ENCODE results near the gene PCDH7. TPM values are rescaled to one million over a fixed set of nuclear protein-coding genes. Genes with fewer than 3 reads are reported as not detected.

PCDH7 gene
- total RNA-seq, 6 experiments from 2014 or later, result 0.02 to 1.1 (median 0.23) TPM; not detected in 1

DNA sequence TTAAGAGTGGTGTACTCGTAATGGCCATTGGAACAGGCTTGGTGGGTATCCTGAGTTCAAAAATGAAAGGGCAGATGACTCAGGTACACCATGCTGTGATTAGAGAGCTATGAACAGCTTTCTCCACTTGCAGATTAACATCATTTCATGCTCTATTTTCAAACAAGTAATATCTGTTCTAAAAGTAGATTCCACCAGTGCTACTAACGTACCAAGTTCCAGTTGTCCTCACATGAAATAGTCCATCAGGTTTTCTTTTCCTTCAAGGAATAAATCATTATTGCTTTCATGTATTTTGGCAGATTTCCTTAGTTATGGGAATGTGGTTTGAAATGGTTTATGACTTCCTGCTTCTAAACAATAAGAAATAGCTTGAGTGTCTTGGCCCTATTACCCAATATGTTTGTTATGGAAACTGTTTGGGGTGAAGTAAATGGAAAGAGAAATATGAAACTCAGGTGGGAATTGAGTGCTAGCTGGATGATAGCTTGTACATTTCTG lies 49.9 kb downstream of the PCDH7 start:
- Mint-ChIP-seq H3K27me3 (ENCODE audit: insufficient read depth) (no peaks in the 10 kb centered on the region; the same call in 1 of the 2 replicates), H3K36me3 (ENCODE audit: low read depth) (no peaks in the 10 kb centered on the region), H3K4me1 (ENCODE audit: low read depth) (no peaks in the 10 kb centered on the region), H3K9me3 (no peaks in the 10 kb centered on the region; the same call in 1 of the 2 replicates), H3K27ac (no peak overlapping the region), H3K4me3 (no peak overlapping the region)
- DNase-seq, result no peak
- TF ChIP-seq, protein P1, sequence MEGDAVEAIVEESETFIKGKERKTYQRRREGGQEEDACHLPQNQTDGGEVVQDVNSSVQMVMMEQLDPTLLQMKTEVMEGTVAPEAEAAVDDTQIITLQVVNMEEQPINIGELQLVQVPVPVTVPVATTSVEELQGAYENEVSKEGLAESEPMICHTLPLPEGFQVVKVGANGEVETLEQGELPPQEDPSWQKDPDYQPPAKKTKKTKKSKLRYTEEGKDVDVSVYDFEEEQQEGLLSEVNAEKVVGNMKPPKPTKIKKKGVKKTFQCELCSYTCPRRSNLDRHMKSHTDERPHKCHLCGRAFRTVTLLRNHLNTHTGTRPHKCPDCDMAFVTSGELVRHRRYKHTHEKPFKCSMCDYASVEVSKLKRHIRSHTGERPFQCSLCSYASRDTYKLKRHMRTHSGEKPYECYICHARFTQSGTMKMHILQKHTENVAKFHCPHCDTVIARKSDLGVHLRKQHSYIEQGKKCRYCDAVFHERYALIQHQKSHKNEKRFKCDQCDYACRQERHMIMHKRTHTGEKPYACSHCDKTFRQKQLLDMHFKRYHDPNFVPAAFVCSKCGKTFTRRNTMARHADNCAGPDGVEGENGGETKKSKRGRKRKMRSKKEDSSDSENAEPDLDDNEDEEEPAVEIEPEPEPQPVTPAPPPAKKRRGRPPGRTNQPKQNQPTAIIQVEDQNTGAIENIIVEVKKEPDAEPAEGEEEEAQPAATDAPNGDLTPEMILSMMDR (IDR thresholded peaks at IDR 0.05), result no peak

DNA sequence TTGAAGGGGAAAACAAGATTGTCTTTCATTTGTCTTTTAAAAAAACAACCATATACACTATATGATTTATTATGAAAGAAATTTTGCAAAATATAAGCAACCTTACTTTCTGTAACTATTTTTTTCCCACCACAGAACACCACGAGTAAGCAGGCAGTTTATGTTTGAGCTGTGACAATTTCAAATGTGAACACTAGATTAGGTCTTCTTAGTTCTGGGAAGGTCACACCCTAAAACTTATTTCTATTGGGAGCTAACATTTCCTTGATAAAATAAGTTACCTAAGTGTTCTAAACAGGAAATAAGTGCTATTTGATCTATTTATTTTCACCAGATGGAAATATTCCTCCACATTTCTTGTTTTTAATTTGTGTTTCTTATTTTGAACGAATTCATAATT lies 50.6 kb downstream of the PCDH7 start:
- Mint-ChIP-seq H3K4me1 (ENCODE audit: low read depth) (no peaks in the 10 kb centered on the region), H3K27ac (no peak overlapping the region), H3K27me3 (ENCODE audit: insufficient read depth) (no peaks in the 10 kb centered on the region; the same call in 1 of the 2 replicates), H3K4me3 (no peak overlapping the region), H3K9me3 (no peaks in the 10 kb centered on the region; the same call in none of the 2 replicates), H3K36me3 (ENCODE audit: low read depth) (no peaks in the 10 kb centered on the region)
- TF ChIP-seq, protein P1 (IDR thresholded peaks at IDR 0.05), result no peak
- DNase-seq, result no peak

DNA sequence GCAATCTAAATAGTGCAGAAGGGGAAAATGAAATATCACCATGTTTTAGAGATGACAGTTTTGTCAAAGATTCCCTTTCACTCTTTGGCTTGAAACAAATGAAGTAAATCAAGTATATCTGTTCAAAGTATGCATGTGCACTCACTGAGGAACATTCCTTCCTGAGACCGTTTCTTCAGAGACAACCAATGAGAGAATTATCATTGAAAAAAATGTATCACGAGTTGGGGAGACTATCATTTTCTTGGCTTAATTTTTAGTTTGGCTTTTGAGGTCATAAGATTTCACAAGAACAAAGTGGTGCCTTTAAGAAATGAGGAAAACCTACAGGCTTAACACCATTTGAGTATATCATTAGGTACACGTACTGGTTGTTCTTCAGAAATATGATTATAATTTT lies 56.3 kb downstream of the PCDH7 start:
- Mint-ChIP-seq H3K9me3 (peaks cover 4% of the 10 kb centered on the region), H3K36me3 (ENCODE audit: low read depth) (no peaks in the 10 kb centered on the region), H3K27me3 (ENCODE audit: insufficient read depth) (no peaks in the 10 kb centered on the region), H3K4me3 (no peak overlapping the region), H3K4me1 (ENCODE audit: low read depth) (no peaks in the 10 kb centered on the region; the same call in 1 of the 2 replicates), H3K27ac (no peak overlapping the region)
- no peak for DNase-seq
- TF ChIP-seq, protein P1 (IDR thresholded peaks at IDR 0.05), result no peak

DNA sequence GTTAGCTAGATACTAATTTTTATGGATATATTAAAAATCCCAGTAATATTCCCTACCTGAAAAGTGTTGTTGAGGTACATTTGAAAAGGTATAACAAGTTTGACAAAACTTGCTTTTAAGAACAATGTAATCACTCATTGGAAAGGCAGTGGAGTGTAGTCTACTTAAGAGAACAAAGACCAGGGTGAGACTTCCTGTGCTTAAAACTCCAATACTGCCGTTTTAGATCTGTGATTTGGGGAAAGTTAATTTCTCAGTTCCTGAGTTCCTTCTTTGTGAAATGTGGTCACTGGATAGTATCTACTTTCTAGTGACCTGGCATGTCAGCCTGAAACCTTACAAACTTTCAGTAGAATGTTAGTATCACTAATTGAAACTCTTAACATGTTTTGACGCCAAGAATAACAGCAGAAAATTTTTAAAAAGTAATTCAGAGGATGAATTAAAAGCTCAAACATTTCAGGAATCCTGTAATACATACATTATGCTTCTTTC lies 56.8 kb downstream of the PCDH7 start:
- TF ChIP-seq, protein P1 (IDR thresholded peaks at IDR 0.05), result no peak
- Mint-ChIP-seq H3K4me1 (ENCODE audit: low read depth) (no peaks in the 10 kb centered on the region; the same call in 1 of the 2 replicates), H3K27ac (no peak overlapping the region), H3K4me3 (no peak overlapping the region; the same call in 1 of the 2 replicates), H3K36me3 (ENCODE audit: low read depth) (no peaks in the 10 kb centered on the region), H3K9me3 (peaks cover 4% of the 10 kb centered on the region), H3K27me3 (ENCODE audit: insufficient read depth) (no peaks in the 10 kb centered on the region)
- no peak for DNase-seq

Measured in HFFc6 (cell line).